HK-2 (cell line): ENCODE results near the gene DDR2.
"Not testable (repeated sequence)": the region's sequence is repeated elsewhere in the genome, so short reads cannot be mapped to it uniquely, and the experiment has no call there.

Source experiments
- DNase-seq: peaks from one replicate; pipeline ENCODE4 v3.0.0-alpha.2; 2018; ENCODE audit not compliant: unreplicated experiment

DDR2 gene

GRCh38 chr1:162772571-162773154 is 140.4 kb downstream of the DDR2 start:
- no peak for DNase-seq

GRCh38 chr1:162774007-162774406 is 141.7 kb downstream of the DDR2 start:
- DNase-seq, result no peak

- no peak for DNase-seq
These were observed 146.8 kb downstream of the DDR2 start for GRCh38 chr1:162779043-162779442.

GRCh38 chr1:162782671-162783070 is 150.4 kb downstream of the DDR2 start:
- DNase-seq, result no peak

- DNase-seq, result not testable (repeated sequence)
These were observed 152.7 kb downstream of the DDR2 start for GRCh38 chr1:162784926-162785325.

GRCh38 chr1:162788783-162789182 is 156.5 kb downstream of the DDR2 start:
- DNase-seq, result peak; percentile 8

GRCh38 chr1:162790303-162790984 is 158.2 kb downstream of the DDR2 start, which contains the start of gene HSD17B7:
TSS of gene HSD17B7 (plus strand) at chr1:162790702. CDS start at chr1:162790801, 99 bp downstream.
- peak; percentile 66 for DNase-seq

GRCh38 chr1:162790985-162791357 is 158.7 kb downstream of the DDR2 start:
- DNase-seq, result not testable (repeated sequence)

- not testable (repeated sequence) for DNase-seq
These were observed 162.0 kb downstream of the DDR2 start for GRCh38 chr1:162794284-162794683.

GRCh38 chr1:162796617-162797279 is 164.5 kb downstream of the DDR2 start:
- not testable (repeated sequence) for DNase-seq

- DNase-seq, result not testable (repeated sequence)
These were observed 167.9 kb downstream of the DDR2 start for GRCh38 chr1:162799995-162800830.

- DNase-seq, result not testable (repeated sequence)
These were observed 175.2 kb downstream of the DDR2 start for GRCh38 chr1:162807503-162807902.

GRCh38 chr1:162812357-162812756 is 180.1 kb downstream of the DDR2 start:
- not testable (repeated sequence) for DNase-seq

GRCh38 chr1:162818136-162818535 is 185.9 kb downstream of the DDR2 start:
- not testable (repeated sequence) for DNase-seq

- DNase-seq, result not testable (repeated sequence)
These were observed 186.4 kb downstream of the DDR2 start for GRCh38 chr1:162818666-162819065.

GRCh38 chr1:162822391-162823200 is 190.3 kb downstream of the DDR2 start:
- DNase-seq, result no peak

- DNase-seq, result no peak
These were observed 191.0 kb downstream of the DDR2 start for GRCh38 chr1:162823231-162823630.

- no peak for DNase-seq
These were observed 191.7 kb downstream of the DDR2 start for GRCh38 chr1:162823771-162824525.

GRCh38 chr1:162829268-162829667 is 197.0 kb downstream of the DDR2 start:
- DNase-seq, result no peak

- DNase-seq, result no peak
These were observed 200.2 kb downstream of the DDR2 start for GRCh38 chr1:162832470-162832869.
